ENCODE measurements around the gene TRIM9. TPM values are rescaled to one million over a fixed set of nuclear protein-coding genes. Genes with fewer than 3 reads are reported as not detected.

TRIM9 gene
- total RNA-seq, 1 donor from 2014 or later: 19.7 TPM

- no peaks in the 10 kb centered on the region for H3K36me3 Mint-ChIP-seq (ENCODE audit: low read depth)
- DNase-seq (ENCODE audit: low read depth, low spot score): no peak
- no peak overlapping the region for H3K4me3 Mint-ChIP-seq
- no peaks in the 10 kb centered on the region for H3K27me3 Mint-ChIP-seq (ENCODE audit: low read depth)
- H3K9me3 Mint-ChIP-seq: no peaks in the 10 kb centered on the region
- no peak for TF ChIP-seq CTCF (conservative IDR thresholded peaks at IDR 0.05)
- no peaks in the 10 kb centered on the region for H3K4me1 Mint-ChIP-seq
- H3K27ac Mint-ChIP-seq (ENCODE audit: unreplicated experiment): no peak overlapping the region
Observed at GRCh38 chr14:50937800-50938199, 157.1 kb downstream of the TRIM9 start.

- H3K36me3 Mint-ChIP-seq (ENCODE audit: low read depth): no peaks in the 10 kb centered on the region
- no peaks in the 10 kb centered on the region for H3K9me3 Mint-ChIP-seq
- H3K4me1 Mint-ChIP-seq: no peaks in the 10 kb centered on the region
- H3K27ac Mint-ChIP-seq (ENCODE audit: unreplicated experiment): no peak overlapping the region
- DNase-seq (ENCODE audit: low read depth, low spot score): no peak
- H3K27me3 Mint-ChIP-seq (ENCODE audit: low read depth): no peaks in the 10 kb centered on the region
- no peak for TF ChIP-seq CTCF (conservative IDR thresholded peaks at IDR 0.05)
- H3K4me3 Mint-ChIP-seq: no peak overlapping the region
Observed at GRCh38 chr14:50937325-50937724, 157.6 kb downstream of the TRIM9 start.

GRCh38 chr14:50936882-50937281 is 158.0 kb downstream of the TRIM9 start:
- Mint-ChIP-seq H3K4me3 (no peak overlapping the region), H3K36me3 (ENCODE audit: low read depth) (no peaks in the 10 kb centered on the region), H3K4me1 (no peaks in the 10 kb centered on the region), H3K9me3 (no peaks in the 10 kb centered on the region), H3K27me3 (ENCODE audit: low read depth) (no peaks in the 10 kb centered on the region), H3K27ac (ENCODE audit: unreplicated experiment) (no peak overlapping the region)
- DNase-seq (ENCODE audit: low read depth, low spot score): no peak
- no peak for TF ChIP-seq CTCF (conservative IDR thresholded peaks at IDR 0.05)

GRCh38 chr14:50936016-50936340 is 158.9 kb downstream of the TRIM9 start:
- no peaks in the 10 kb centered on the region for H3K36me3 Mint-ChIP-seq (ENCODE audit: low read depth)
- H3K27me3 Mint-ChIP-seq (ENCODE audit: low read depth): no peaks in the 10 kb centered on the region
- H3K27ac Mint-ChIP-seq (ENCODE audit: unreplicated experiment): no peak overlapping the region
- no peak for TF ChIP-seq CTCF (conservative IDR thresholded peaks at IDR 0.05)
- no peaks in the 10 kb centered on the region for H3K9me3 Mint-ChIP-seq
- H3K4me1 Mint-ChIP-seq: no peaks in the 10 kb centered on the region
- no peak for DNase-seq (ENCODE audit: low read depth, low spot score)
- no peak overlapping the region for H3K4me3 Mint-ChIP-seq

- Mint-ChIP-seq H3K27ac (ENCODE audit: unreplicated experiment) (no peak overlapping the region), H3K4me1 (no peaks in the 10 kb centered on the region), H3K36me3 (ENCODE audit: low read depth) (no peaks in the 10 kb centered on the region), H3K9me3 (no peaks in the 10 kb centered on the region), H3K27me3 (ENCODE audit: low read depth) (no peaks in the 10 kb centered on the region), H3K4me3 (no peak overlapping the region)
- no peak for DNase-seq (ENCODE audit: low read depth, low spot score)
- TF ChIP-seq CTCF (conservative IDR thresholded peaks at IDR 0.05): no peak
Observed at GRCh38 chr14:50935126-50936015, 159.5 kb downstream of the TRIM9 start.
